K562 (cell line): ENCODE data around the gene ELOB. TPM values are rescaled to one million over a fixed set of nuclear protein-coding genes. Genes with fewer than 3 reads are reported as not detected.

Experiments used
- BCOR ChIP-seq: fragments of 450-650 bp; IDR thresholded peaks from 2 replicates; pipeline ENCODE4 v1.6.1; 2016
- CEBPB ChIP-seq: fragments of 450-650 bp; IDR thresholded peaks from 2 replicates; pipeline ENCODE4 v1.6.1; 2016; ENCODE audit warnings: missing genetic modification characterization, missing compliant biosample characterization
- ETS2 ChIP-seq: IDR thresholded peaks from 2 replicates; pipeline ENCODE4 v1.6.1; 2016; ENCODE audit warnings: borderline replicate concordance, missing genetic modification characterization, mild to moderate bottlenecking, moderate library complexity, missing compliant biosample characterization; ENCODE audit not compliant: poor library complexity, severe bottlenecking
- PHF21A ChIP-seq: fragments of 450-650 bp; IDR thresholded peaks from 2 replicates; pipeline ENCODE4 v1.6.1; 2017; ENCODE audit warnings: low read depth, borderline replicate concordance
- SAFB2 ChIP-seq: fragments of 200-400 bp; formaldehyde crosslinking; IDR thresholded peaks from 2 replicates; pipeline ENCODE4 v1.6.1; 2018; ENCODE audit warnings: borderline replicate concordance, low read length, low read depth, moderate library complexity; ENCODE audit not compliant: severe bottlenecking
- SRSF1 ChIP-seq: fragments of 200-400 bp; formaldehyde crosslinking; IDR thresholded peaks from 2 replicates; pipeline ENCODE4 v1.6.1; 2017; ENCODE audit warnings: mild to moderate bottlenecking, low read depth, low read length, moderate library complexity
- XRCC5 ChIP-seq: fragments of 200-400 bp; formaldehyde crosslinking; IDR thresholded peaks from 2 replicates; pipeline ENCODE4 v1.6.1; 2017; ENCODE audit warnings: low read depth, mild to moderate bottlenecking, low read length
- ZBED1 ChIP-seq: IDR thresholded peaks from 2 replicates; pipeline ENCODE4 v1.6.1; 2014
- ZKSCAN1 ChIP-seq: fragments of 150-350 bp; IDR thresholded peaks from 2 replicates; pipeline ENCODE4 v1.6.1; 2016; ENCODE audit warnings: low read depth, low read length
- ZNF324 ChIP-seq: fragments of 250-450 bp; sonication (Bioruptor Pico); IDR thresholded peaks from 2 replicates; pipeline ENCODE4 v1.4.0; 2020; ENCODE audit warnings: mild to moderate bottlenecking
- polyA plus RNA-seq, 8 experiments: library from polyadenylated mRNA; depleted of rRNA in 4 of 8; stranded (reverse) in 5 of 8; unstranded in 3 of 8; fragments of >200 nt; fragmentation: Nextera tagmentation in 2 of 8; fragmentation: Illumina TruSeq in 1 of 8; extraction: Ambion mirVana in 2 of 8; extraction: Trizol in 1 of 8; gene quantifications; 2 replicates each; pipeline versions ENCODE4 v1.2.1 to v1.2.3, GENCODE V29; 2011 to 2014; ENCODE audit warnings: inconsistent platforms in 1 of 8, missing spikeins in 1 of 8
- total RNA-seq, 7 experiments: library from RNA; depleted of rRNA in 6 of 7; stranded (reverse); fragments of >200 nt in 6 of 7; fragmentation: Illumina TruSeq in 2 of 7; extraction: Trizol in 2 of 7; gene quantifications; 2 replicates each; pipeline versions ENCODE4 v1.2.1 to v1.2.3, GENCODE V29; 2011 to 2021; ENCODE audit warnings: low replicate concordance in 1 of 7
- TF ChIP-seq, protein P1 (sequence below): fragments of 450-650 bp; IDR thresholded peaks from 2 replicates; pipeline ENCODE4 v1.6.1; 2017; ENCODE audit warnings: antibody characterized with exemption, mild to moderate bottlenecking
- TF ChIP-seq, protein P2 (sequence below): sonication (generic); formaldehyde crosslinking; IDR thresholded peaks from 2 replicates; pipeline ENCODE4 v1.8.0; 2022; ENCODE audit warnings: missing genetic modification reagents, mild to moderate bottlenecking, moderate library complexity, borderline replicate concordance
- TF ChIP-seq, protein P3 (sequence below): fragments of 200-400 bp; formaldehyde crosslinking; IDR thresholded peaks from 2 replicates; pipeline ENCODE4 v1.6.1; 2017; ENCODE audit warnings: mild to moderate bottlenecking, low read depth, low read length, moderate library complexity
- TF ChIP-seq, protein P4 (sequence below), 3 experiments: IDR thresholded peaks in 2 of 3; conservative IDR thresholded peaks in 1 of 3; 2 replicates each; pipeline ENCODE4 v1.5.1; 2011 to 2012; ENCODE audit warnings: low read length in 3 of 3, mild to moderate bottlenecking in 3 of 3, control low read depth in 2 of 3, improper control_type of control experiment in 1 of 3, inconsistent platforms in 1 of 3, low read depth in 1 of 3, mixed read lengths in 1 of 3, moderate library complexity in 1 of 3; ENCODE audit not compliant: insufficient read depth in 2 of 3
- TF ChIP-seq, protein P5 (sequence below), 2 experiments: fragments of 200-800 bp in 1 of 2; sonication (Bioruptor generic) in 1 of 2; sonication (generic) in 1 of 2; formaldehyde crosslinking in 1 of 2; IDR thresholded peaks in 1 of 2; conservative IDR thresholded peaks in 1 of 2; 2 replicates each; pipeline versions ENCODE4 v1.5.0 to v1.6.1; 2016 to 2020; ENCODE audit warnings: missing compliant biosample characterization in 1 of 2, missing genetic modification characterization in 1 of 2, missing genetic modification reagents in 1 of 2

Gene ELOB
- total and polyA plus RNA-seq, 9 of the 15 experiments (the other 6 are each of a cell fraction or from before 2014, with no cell fraction given), result 63.2 to 791 (median 237) TPM

DNA sequence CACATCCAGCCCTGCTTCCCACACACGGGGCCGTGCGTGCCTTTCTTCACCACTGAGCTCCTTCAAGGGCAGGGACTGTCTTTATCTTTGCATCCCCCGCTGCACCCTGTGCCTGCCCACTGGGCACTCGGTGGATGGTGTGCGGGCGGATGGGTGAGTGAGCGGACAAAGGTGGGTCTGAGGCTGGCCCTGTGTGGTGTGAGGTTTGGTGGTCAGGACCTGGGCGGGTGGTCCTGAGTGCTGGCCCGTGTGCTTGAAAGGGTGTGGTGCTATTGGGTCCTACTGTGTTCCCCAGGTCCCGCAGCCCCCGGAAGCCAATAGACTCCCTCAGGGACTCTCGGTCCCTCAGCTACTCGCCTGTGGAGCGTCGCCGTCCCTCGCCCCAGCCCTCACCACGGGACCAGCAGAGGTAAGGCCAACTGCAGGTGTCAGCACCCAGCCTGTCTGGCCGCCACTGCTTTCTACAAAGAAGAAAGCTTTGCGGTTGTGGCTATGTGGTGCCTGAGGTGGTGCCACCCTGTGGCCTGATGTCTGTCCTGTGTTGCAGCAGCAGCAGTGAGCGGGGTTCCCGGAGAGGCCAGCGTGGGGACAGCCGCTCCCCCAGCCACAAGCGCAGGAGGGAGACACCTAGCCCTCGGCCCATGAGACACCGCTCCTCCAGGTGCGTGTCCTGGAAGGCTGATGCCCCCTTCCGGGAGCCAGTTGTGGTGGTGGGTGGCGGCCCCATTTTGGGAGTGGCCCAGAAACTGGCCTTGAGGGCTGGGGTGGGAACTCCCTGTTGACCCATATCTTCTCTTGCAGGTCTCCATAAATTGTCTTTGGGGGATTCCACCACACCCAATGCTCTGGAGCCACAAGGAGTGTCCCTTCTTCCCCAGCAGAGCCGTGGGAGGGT is 6.8 kb downstream of the ELOB start (continued):
- TF ChIP-seq, protein P1, sequence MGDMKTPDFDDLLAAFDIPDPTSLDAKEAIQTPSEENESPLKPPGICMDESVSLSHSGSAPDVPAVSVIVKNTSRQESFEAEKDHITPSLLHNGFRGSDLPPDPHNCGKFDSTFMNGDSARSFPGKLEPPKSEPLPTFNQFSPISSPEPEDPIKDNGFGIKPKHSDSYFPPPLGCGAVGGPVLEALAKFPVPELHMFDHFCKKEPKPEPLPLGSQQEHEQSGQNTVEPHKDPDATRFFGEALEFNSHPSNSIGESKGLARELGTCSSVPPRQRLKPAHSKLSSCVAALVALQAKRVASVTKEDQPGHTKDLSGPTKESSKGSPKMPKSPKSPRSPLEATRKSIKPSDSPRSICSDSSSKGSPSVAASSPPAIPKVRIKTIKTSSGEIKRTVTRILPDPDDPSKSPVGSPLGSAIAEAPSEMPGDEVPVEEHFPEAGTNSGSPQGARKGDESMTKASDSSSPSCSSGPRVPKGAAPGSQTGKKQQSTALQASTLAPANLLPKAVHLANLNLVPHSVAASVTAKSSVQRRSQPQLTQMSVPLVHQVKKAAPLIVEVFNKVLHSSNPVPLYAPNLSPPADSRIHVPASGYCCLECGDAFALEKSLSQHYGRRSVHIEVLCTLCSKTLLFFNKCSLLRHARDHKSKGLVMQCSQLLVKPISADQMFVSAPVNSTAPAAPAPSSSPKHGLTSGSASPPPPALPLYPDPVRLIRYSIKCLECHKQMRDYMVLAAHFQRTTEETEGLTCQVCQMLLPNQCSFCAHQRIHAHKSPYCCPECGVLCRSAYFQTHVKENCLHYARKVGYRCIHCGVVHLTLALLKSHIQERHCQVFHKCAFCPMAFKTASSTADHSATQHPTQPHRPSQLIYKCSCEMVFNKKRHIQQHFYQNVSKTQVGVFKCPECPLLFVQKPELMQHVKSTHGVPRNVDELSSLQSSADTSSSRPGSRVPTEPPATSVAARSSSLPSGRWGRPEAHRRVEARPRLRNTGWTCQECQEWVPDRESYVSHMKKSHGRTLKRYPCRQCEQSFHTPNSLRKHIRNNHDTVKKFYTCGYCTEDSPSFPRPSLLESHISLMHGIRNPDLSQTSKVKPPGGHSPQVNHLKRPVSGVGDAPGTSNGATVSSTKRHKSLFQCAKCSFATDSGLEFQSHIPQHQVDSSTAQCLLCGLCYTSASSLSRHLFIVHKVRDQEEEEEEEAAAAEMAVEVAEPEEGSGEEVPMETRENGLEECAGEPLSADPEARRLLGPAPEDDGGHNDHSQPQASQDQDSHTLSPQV, result no peak
- no peak for TF ChIP-seq ZNF324 (CRISPR knock-in tag)
- TF ChIP-seq ETS2 (tag), result no peak
- no peak for TF ChIP-seq CEBPB (tag)
- TF ChIP-seq SAFB2, result no peak
- TF ChIP-seq ZKSCAN1, result peak; percentile 55; the same call in 1 of the 2 replicates
- peak; percentile 39; the same call in 1 of the 2 replicates for TF ChIP-seq XRCC5
- TF ChIP-seq, protein P2, sequence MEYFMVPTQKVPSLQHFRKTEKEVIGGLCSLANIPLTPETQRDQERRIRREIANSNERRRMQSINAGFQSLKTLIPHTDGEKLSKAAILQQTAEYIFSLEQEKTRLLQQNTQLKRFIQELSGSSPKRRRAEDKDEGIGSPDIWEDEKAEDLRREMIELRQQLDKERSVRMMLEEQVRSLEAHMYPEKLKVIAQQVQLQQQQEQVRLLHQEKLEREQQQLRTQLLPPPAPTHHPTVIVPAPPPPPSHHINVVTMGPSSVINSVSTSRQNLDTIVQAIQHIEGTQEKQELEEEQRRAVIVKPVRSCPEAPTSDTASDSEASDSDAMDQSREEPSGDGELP (CRISPR knock-in tag), result 0 out of 2 replicates have a peak, but pooled peaks have one; percentile 28
- no peak for TF ChIP-seq SRSF1
- TF ChIP-seq, protein P3, sequence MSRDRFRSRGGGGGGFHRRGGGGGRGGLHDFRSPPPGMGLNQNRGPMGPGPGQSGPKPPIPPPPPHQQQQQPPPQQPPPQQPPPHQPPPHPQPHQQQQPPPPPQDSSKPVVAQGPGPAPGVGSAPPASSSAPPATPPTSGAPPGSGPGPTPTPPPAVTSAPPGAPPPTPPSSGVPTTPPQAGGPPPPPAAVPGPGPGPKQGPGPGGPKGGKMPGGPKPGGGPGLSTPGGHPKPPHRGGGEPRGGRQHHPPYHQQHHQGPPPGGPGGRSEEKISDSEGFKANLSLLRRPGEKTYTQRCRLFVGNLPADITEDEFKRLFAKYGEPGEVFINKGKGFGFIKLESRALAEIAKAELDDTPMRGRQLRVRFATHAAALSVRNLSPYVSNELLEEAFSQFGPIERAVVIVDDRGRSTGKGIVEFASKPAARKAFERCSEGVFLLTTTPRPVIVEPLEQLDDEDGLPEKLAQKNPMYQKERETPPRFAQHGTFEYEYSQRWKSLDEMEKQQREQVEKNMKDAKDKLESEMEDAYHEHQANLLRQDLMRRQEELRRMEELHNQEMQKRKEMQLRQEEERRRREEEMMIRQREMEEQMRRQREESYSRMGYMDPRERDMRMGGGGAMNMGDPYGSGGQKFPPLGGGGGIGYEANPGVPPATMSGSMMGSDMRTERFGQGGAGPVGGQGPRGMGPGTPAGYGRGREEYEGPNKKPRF, result no peak
- TF ChIP-seq PHF21A, result no peak
- TF ChIP-seq ZBED1, result no peak
- TF ChIP-seq, protein P4, sequence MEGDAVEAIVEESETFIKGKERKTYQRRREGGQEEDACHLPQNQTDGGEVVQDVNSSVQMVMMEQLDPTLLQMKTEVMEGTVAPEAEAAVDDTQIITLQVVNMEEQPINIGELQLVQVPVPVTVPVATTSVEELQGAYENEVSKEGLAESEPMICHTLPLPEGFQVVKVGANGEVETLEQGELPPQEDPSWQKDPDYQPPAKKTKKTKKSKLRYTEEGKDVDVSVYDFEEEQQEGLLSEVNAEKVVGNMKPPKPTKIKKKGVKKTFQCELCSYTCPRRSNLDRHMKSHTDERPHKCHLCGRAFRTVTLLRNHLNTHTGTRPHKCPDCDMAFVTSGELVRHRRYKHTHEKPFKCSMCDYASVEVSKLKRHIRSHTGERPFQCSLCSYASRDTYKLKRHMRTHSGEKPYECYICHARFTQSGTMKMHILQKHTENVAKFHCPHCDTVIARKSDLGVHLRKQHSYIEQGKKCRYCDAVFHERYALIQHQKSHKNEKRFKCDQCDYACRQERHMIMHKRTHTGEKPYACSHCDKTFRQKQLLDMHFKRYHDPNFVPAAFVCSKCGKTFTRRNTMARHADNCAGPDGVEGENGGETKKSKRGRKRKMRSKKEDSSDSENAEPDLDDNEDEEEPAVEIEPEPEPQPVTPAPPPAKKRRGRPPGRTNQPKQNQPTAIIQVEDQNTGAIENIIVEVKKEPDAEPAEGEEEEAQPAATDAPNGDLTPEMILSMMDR (IDR thresholded peaks at IDR 0.05 in 2 of 3, conservative IDR thresholded peaks at IDR 0.05 in 1 of 3; ENCODE audit: insufficient read depth in 2 of 3, low read depth in 1 of 3, low read length in 3 of 3), result peak; percentile 33 to 57 (median 40)
- TF ChIP-seq, protein P5, sequence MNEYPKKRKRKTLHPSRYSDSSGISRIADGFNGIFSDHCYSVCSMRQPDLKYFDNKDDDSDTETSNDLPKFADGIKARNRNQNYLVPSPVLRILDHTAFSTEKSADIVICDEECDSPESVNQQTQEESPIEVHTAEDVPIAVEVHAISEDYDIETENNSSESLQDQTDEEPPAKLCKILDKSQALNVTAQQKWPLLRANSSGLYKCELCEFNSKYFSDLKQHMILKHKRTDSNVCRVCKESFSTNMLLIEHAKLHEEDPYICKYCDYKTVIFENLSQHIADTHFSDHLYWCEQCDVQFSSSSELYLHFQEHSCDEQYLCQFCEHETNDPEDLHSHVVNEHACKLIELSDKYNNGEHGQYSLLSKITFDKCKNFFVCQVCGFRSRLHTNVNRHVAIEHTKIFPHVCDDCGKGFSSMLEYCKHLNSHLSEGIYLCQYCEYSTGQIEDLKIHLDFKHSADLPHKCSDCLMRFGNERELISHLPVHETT (CRISPR knock-in tag; conservative IDR thresholded peaks at IDR 0.05 in 1 of 2, IDR thresholded peaks at IDR 0.05 in 1 of 2), result no peak
- TF ChIP-seq BCOR, result no peak
